SK-N-SH (cell line): ENCODE data around the gene ASAP2. TPM values are rescaled to one million over a fixed set of nuclear protein-coding genes. Genes with fewer than 3 reads are reported as not detected.

ENCODE experiments used
- CTCF ChIA-PET: fragments of 300-600, 350-600 bp; formaldehyde crosslinking; extraction: SDS; loops from one replicate; lab custom pipeline; 2021; lab: Yijun Ruan, JAX
- POLR2A ChIA-PET: fragments of 350-600 bp; sonication (Branson Sonifier 250); formaldehyde crosslinking; extraction: SDS; loops from one replicate; lab custom pipeline; 2020; ENCODE audit warnings: antibody characterized with exemption, inconsistent platforms; lab: Yijun Ruan, JAX
- DNase-seq: peaks from one replicate; pipeline ENCODE4 v3.0.0; 2012
- H2AFZ ChIP-seq: fragments of 200-600 bp; sonication (generic); 2 replicates; pipeline ENCODE4 v1.8.1; 2016; ENCODE audit warnings: antibody characterized with exemption, mild to moderate bottlenecking, low read depth
- H3F3A ChIP-seq: fragments of 200-600 bp; sonication (generic); replicated peaks from 2 replicates; pipeline ENCODE3; 2016; ENCODE audit warnings: antibody characterized with exemption, mild to moderate bottlenecking; ENCODE audit not compliant: insufficient read depth
- H3K27ac ChIP-seq, 2 experiments: fragments of 200-500 bp in 1 of 2; fragments of 200-600 bp in 1 of 2; sonication (Bioruptor generic) in 1 of 2; sonication (generic), shearing (Covaris generic) in 1 of 2; 2 replicates each; pipeline versions ENCODE4 v1.5.1 to v1.6.1; 2014 to 2016; ENCODE audit warnings: low read depth in 2 of 2, inconsistent platforms in 1 of 2, low read length in 1 of 2, mild to moderate bottlenecking in 1 of 2, mixed read lengths in 1 of 2
- H3K27me3 ChIP-seq: fragments of 200-600 bp; sonication (generic), shearing (Covaris generic); 2 replicates; pipeline ENCODE4 v1.6.1; 2016; ENCODE audit warnings: mixed run types; ENCODE audit not compliant: insufficient read depth
- H3K36me3 ChIP-seq, 2 experiments: fragments of 200-500 bp in 1 of 2; fragments of 200-600 bp in 1 of 2; sonication (Bioruptor generic) in 1 of 2; sonication (generic) in 1 of 2; replicated peaks in 1 of 2; 2 replicates each; pipeline versions ENCODE3 to v1.5.1; 2014 to 2016; ENCODE audit warnings: low read length in 1 of 2, mild to moderate bottlenecking in 1 of 2; ENCODE audit not compliant: insufficient read depth in 2 of 2, control insufficient read depth in 1 of 2
- H3K4me1 ChIP-seq, 2 experiments: fragments of 200-500 bp in 1 of 2; fragments of 200-600 bp in 1 of 2; sonication (Bioruptor generic) in 1 of 2; sonication (generic), shearing (Covaris generic) in 1 of 2; 2 replicates each; pipeline versions ENCODE4 v1.5.1 to v1.6.1; 2014 to 2016; ENCODE audit warnings: low read depth in 1 of 2, low read length in 1 of 2, mixed run types in 1 of 2; ENCODE audit not compliant: insufficient read depth in 2 of 2, control insufficient read depth in 1 of 2
- H3K4me2 ChIP-seq: fragments of 200-600 bp; sonication (generic), shearing (Covaris generic); 2 replicates; pipeline ENCODE4 v1.6.1; 2017; ENCODE audit warnings: mixed run types
- H3K4me3 ChIP-seq, 2 experiments: fragments of 200-500 bp in 1 of 2; fragments of 200-600 bp in 1 of 2; sonication (Bioruptor generic) in 1 of 2; sonication (generic), shearing (Covaris generic) in 1 of 2; 2 replicates each; pipeline versions ENCODE4 v1.5.1 to v1.8.1; 2014 to 2016; ENCODE audit warnings: low read depth in 2 of 2, inconsistent platforms in 1 of 2, low read length in 1 of 2, mild to moderate bottlenecking in 1 of 2, mixed read lengths in 1 of 2, moderate library complexity in 1 of 2
- H3K79me2 ChIP-seq: fragments of 200-600 bp; sonication (generic); 2 replicates; pipeline ENCODE4 v1.8.1; 2017; ENCODE audit warnings: mild to moderate bottlenecking; ENCODE audit not compliant: insufficient read depth
- H3K9ac ChIP-seq: fragments of 200-600 bp; sonication (generic); 2 replicates; pipeline ENCODE4 v1.6.1; 2017; ENCODE audit warnings: mixed run types
- H3K9me2 ChIP-seq: fragments of 200-600 bp; sonication (generic); 2 replicates; pipeline ENCODE4 v1.6.1; 2017; ENCODE audit warnings: mixed run types
- H3K9me3 ChIP-seq: fragments of 200-600 bp; sonication (generic); 2 replicates; pipeline ENCODE4 v1.6.1; 2017; ENCODE audit warnings: mixed run types, mild to moderate bottlenecking, moderate library complexity
- H4K20me1 ChIP-seq: fragments of 200-600 bp; sonication (generic); 2 replicates; pipeline ENCODE4 v1.6.1; 2017; ENCODE audit warnings: mild to moderate bottlenecking, mixed run types; ENCODE audit not compliant: insufficient read depth
- ELF1 ChIP-seq: IDR thresholded peaks from 2 replicates; pipeline ENCODE4 v1.4.0; 2012
- FOSL2 ChIP-seq: IDR thresholded peaks from 2 replicates; pipeline ENCODE4 v1.4.0; 2012; ENCODE audit warnings: low read depth, mild to moderate bottlenecking, moderate library complexity, borderline replicate concordance
- FOXM1 ChIP-seq: IDR thresholded peaks from 2 replicates; pipeline ENCODE4 v1.4.0; 2012; ENCODE audit warnings: low read depth, mild to moderate bottlenecking
- GATA2 ChIP-seq: sonication (generic); formaldehyde crosslinking; IDR thresholded peaks from 2 replicates; pipeline ENCODE4 v1.5.0; 2020; ENCODE audit warnings: mild to moderate bottlenecking, missing genetic modification reagents
- JUND ChIP-seq: IDR thresholded peaks from 2 replicates; pipeline ENCODE4 v1.4.0; 2012
- MAX ChIP-seq: IDR thresholded peaks from 2 replicates; pipeline ENCODE4 v1.4.0; 2012; ENCODE audit warnings: low read depth
- MEF2A ChIP-seq: IDR thresholded peaks from 2 replicates; pipeline ENCODE4 v1.4.0; 2012; ENCODE audit warnings: low read depth, borderline replicate concordance
- REST ChIP-seq: IDR thresholded peaks from 2 replicates; pipeline ENCODE4 v1.6.1; 2012; ENCODE audit warnings: mild to moderate bottlenecking, low read depth, low read length, moderate library complexity
- RFX5 ChIP-seq: IDR thresholded peaks from 2 replicates; pipeline ENCODE4 v1.6.1; 2012; ENCODE audit warnings: mild to moderate bottlenecking, improper control_type of control experiment, low read length
- RXRA ChIP-seq: IDR thresholded peaks from 2 replicates; pipeline ENCODE4 v1.4.0; 2012; ENCODE audit warnings: low read depth, mild to moderate bottlenecking, borderline replicate concordance
- SIN3A ChIP-seq: IDR thresholded peaks from 2 replicates; pipeline ENCODE4 v1.6.1; 2012; ENCODE audit warnings: low read depth, mild to moderate bottlenecking, low read length, moderate library complexity, borderline replicate concordance
- SMC3 ChIP-seq: IDR thresholded peaks from 2 replicates; pipeline ENCODE4 v1.6.1; 2012; ENCODE audit warnings: low read depth, low read length, improper control_type of control experiment
- TAF1 ChIP-seq: IDR thresholded peaks from 2 replicates; pipeline ENCODE4 v1.6.1; 2012; ENCODE audit warnings: low read depth, mild to moderate bottlenecking, low read length, moderate library complexity, borderline replicate concordance
- TCF12 ChIP-seq: IDR thresholded peaks from 2 replicates; pipeline ENCODE4 v1.4.0; 2012
- TEAD4 ChIP-seq: IDR thresholded peaks from 2 replicates; pipeline ENCODE4 v1.4.0; 2012; ENCODE audit warnings: mild to moderate bottlenecking, borderline replicate concordance; ENCODE audit not compliant: insufficient read depth
- USF2 ChIP-seq: fragments of 150-350 bp; IDR thresholded peaks from 2 replicates; pipeline ENCODE4 v1.6.1; 2017; ENCODE audit warnings: antibody characterized with exemption, low read length, low read depth, borderline replicate concordance
- YY1 ChIP-seq: IDR thresholded peaks from 2 replicates; pipeline ENCODE4 v1.4.0; 2012; ENCODE audit warnings: low read depth, mild to moderate bottlenecking
- ZBTB33 ChIP-seq: IDR thresholded peaks from 2 replicates; pipeline ENCODE4 v1.4.0; 2012; ENCODE audit warnings: low read depth, borderline replicate concordance
- WGBS: methylation state at CpG from one replicate; pipeline ENCODE4 v1.1.6; 2017; ENCODE audit warnings: low lambda C conversion rate; 5-methylcytosine and 5-hydroxymethylcytosine counted together
- polyA plus RNA-seq, 3 experiments: library from polyadenylated mRNA; depleted of rRNA; stranded (reverse); fragments of >200 nt; gene quantifications; 2 replicates each; pipeline ENCODE4 v1.2.3, GENCODE V29; 2012

The ASAP2 gene
- polyA plus RNA-seq, 1 of the 3 experiments (the other 2 are of a cell fraction): 37.9 TPM

GRCh38 chr2:9428965-9429577 lies 222.5 kb downstream of the ASAP2 start:
- 80% methylated on average over 5 of the region's 5 CpGs for WGBS
- no peaks in the 10 kb centered on the region for H3K9me3 ChIP-seq
- no peaks in the 10 kb centered on the region for H3K9me2 ChIP-seq
- peak overlapping the region in 1 of 2 experiments; percentile 71; a peak in 1 of 4 replicates for H3K27ac ChIP-seq
- H3K79me2 ChIP-seq: peaks cover 36% of the 10 kb centered on the region
- peaks cover 42 to 60% of the 10 kb centered on the region in 2 experiments for H3K36me3 ChIP-seq
- no peaks in the 10 kb centered on the region for H4K20me1 ChIP-seq
- ChIA-PET CTCF (interaction anchor here (1.1 to 1.2 kb wide), 2 partner anchors 9 to 290 kb away, joined by 4 to 7 read pairs; no protein-coding TSS in a partner anchor), POLR2A (no interaction called here)
- H2AFZ ChIP-seq: no peak overlapping the region
- no peak for DNase-seq
- no peaks in the 10 kb centered on the region for H3K27me3 ChIP-seq
- H3K9ac ChIP-seq: no peak overlapping the region
- TF ChIP-seq MAX: no peak
- TF ChIP-seq TAF1: no peak
- TF ChIP-seq RXRA: no peak
- TF ChIP-seq JUND: no peak
- TF ChIP-seq SIN3A: no peak
- no peak for TF ChIP-seq TEAD4
- TF ChIP-seq MEF2A: no peak
- no peak for TF ChIP-seq USF2
- TF ChIP-seq ZBTB33: no peak
- TF ChIP-seq TCF12: no peak
- no peak for TF ChIP-seq FOXM1
- no peak for TF ChIP-seq YY1
- no peak for TF ChIP-seq SMC3
- TF ChIP-seq RFX5: no peak
- TF ChIP-seq REST: no peak
- TF ChIP-seq GATA2 (CRISPR knock-in tag): no peak
- TF ChIP-seq ELF1: no peak
- no peak for TF ChIP-seq FOSL2
- H3K4me1 ChIP-seq: peaks cover 14 to 32% of the 10 kb centered on the region in 2 experiments
- no peak overlapping the region for H3K4me3 ChIP-seq
- peaks cover 11% of the 10 kb centered on the region for H3F3A ChIP-seq
- no peak overlapping the region for H3K4me2 ChIP-seq
